ENCODE data around the gene IL23R.

The IL23R gene

DNA sequence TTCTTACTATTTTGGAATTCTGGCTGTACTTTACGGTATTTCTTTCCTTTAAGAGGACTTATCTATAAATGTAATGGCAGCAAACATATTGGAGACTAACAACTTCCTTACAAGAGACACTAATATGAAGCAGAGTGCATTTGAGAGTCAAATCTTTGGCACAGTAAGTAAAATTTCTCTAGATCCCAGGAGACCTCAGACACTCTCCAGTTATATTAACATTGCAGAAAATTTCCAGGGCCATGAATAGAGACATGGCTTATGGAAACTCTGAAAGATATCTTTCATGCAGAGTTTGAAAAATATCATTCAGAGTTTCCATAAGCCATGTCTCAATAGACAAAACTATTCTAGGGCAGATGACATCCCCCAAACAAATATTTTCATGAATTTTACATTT, 51.2 kb downstream of the IL23R start:
- no peaks in the 10 kb centered on the region for H3K27me3 ChIP-seq (ENCODE audit: control insufficient read depth, insufficient read depth, low read length)
- H3K9me3 ChIP-seq (replicated peaks; ENCODE audit: low read length) = no peaks in the 10 kb centered on the region
- no peak overlapping the region for H3K9ac ChIP-seq (ENCODE audit: low read depth, low read length)
- H3K4me2 ChIP-seq (ENCODE audit: low read length) = no peak overlapping the region
- H3K36me3 ChIP-seq (ENCODE audit: insufficient read depth, low read length) = no peaks in the 10 kb centered on the region
- H3K4me3 ChIP-seq (ENCODE audit: low read length) = no peak overlapping the region
- H3K4me1 ChIP-seq (ENCODE audit: control insufficient read depth, insufficient read depth, low read length) = no peaks in the 10 kb centered on the region

DNA sequence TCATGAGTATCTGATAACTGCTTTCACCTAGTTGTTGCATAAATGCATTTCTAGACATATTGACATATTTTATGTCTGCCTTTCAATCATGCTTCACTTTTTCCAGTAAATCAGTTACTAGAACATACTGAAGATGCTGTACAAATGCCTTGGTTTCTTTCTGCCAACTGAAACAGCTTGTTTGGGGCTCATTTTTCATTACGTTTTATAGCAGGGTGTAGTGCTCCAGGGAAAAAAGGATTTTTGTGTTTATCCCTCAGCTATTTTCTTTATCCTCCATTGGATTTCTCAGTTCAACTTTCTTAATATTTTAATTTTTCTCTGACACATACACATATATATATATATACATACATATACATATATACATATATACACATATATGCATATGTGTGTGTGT, 51.7 kb downstream of the IL23R start:
- Histone ChIP-seq H3K9me3 (replicated peaks; ENCODE audit: low read length) (no peaks in the 10 kb centered on the region), H3K4me2 (ENCODE audit: low read length) (no peak overlapping the region), H3K27me3 (ENCODE audit: control insufficient read depth, insufficient read depth, low read length) (no peaks in the 10 kb centered on the region), H3K36me3 (ENCODE audit: insufficient read depth, low read length) (no peaks in the 10 kb centered on the region), H3K4me3 (ENCODE audit: low read length) (no peak overlapping the region), H3K9ac (ENCODE audit: low read depth, low read length) (no peak overlapping the region), H3K4me1 (ENCODE audit: control insufficient read depth, insufficient read depth, low read length) (no peaks in the 10 kb centered on the region)

DNA sequence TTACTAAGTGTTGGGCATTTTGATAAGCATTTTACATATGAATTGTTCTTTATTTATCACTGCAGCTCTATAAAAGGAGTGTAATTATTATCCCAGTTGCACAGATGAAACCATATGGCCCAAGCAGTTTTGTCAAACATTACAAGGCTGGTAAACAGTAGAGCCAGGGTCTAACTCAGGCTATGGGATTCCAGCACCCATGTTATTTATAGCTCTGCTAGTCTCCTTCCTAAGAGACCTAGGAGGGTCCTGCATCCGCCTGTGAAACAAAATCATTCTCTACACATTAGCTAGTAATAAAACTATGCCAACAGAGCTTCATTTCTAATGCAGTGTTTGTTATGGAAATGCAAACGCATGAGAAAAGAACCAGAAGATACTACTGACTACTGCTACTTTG, 58.6 kb downstream of the IL23R start:
- peaks cover 25% of the 10 kb centered on the region for H3K27me3 ChIP-seq (ENCODE audit: control insufficient read depth, insufficient read depth, low read length)
- H3K4me1 ChIP-seq (ENCODE audit: control insufficient read depth, insufficient read depth, low read length) = no peaks in the 10 kb centered on the region
- no peak overlapping the region for H3K4me2 ChIP-seq (ENCODE audit: low read length)
- H3K9me3 ChIP-seq (replicated peaks; ENCODE audit: low read length) = no peaks in the 10 kb centered on the region
- H3K4me3 ChIP-seq (ENCODE audit: low read length) = no peak overlapping the region
- no peaks in the 10 kb centered on the region for H3K36me3 ChIP-seq (ENCODE audit: insufficient read depth, low read length)
- H3K9ac ChIP-seq (ENCODE audit: low read depth, low read length) = no peak overlapping the region

DNA sequence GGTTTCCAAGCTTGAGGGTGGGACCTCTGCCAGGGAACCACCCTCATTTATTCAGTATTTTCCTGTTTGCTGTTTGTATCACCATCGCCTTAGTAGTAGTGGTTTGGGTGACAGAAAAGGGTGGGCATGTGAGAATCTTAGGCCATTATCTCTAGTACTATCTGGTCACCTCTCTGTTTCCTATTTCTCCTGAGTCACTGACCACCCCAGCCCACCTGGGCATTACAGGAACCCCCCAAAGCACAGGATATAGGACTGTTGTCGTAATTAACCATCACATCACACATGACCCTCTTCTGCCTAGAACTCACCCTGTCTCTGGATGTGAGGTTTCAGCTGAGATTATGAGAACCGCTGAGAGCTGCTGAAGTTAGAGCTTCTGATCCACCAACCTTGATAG, 60.4 kb downstream of the IL23R start:
- peaks cover 33% of the 10 kb centered on the region for H3K27me3 ChIP-seq (ENCODE audit: control insufficient read depth, insufficient read depth, low read length)
- H3K9me3 ChIP-seq (replicated peaks; ENCODE audit: low read length) = no peaks in the 10 kb centered on the region

DNA sequence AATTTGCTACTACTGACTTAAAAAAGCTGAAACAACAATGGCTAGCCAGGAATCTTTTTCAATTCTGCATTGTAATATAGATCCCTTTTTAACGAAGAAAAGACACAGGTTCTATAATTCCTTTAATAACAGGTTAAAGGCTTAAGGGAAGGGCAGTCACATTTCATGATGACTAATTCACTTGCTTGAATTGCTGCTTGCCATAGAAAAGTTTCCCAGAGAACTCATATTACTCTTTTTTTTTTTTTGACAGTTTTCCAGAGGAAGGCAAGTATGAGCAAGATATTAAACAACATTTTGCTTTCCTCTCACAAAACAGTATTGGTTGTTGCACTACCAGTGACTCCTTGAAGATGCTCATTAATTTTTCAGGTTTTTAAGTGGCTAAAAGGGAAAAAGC, 60.9 kb downstream of the IL23R start:
- H3K4me3 ChIP-seq (ENCODE audit: low read length) = no peak overlapping the region
- no peaks in the 10 kb centered on the region for H3K9me3 ChIP-seq (replicated peaks; ENCODE audit: low read length)
- no peaks in the 10 kb centered on the region for H3K4me1 ChIP-seq (ENCODE audit: control insufficient read depth, insufficient read depth, low read length)
- H3K36me3 ChIP-seq (ENCODE audit: insufficient read depth, low read length) = no peaks in the 10 kb centered on the region
- H3K9ac ChIP-seq (ENCODE audit: low read depth, low read length) = no peak overlapping the region
- peaks cover 33% of the 10 kb centered on the region for H3K27me3 ChIP-seq (ENCODE audit: control insufficient read depth, insufficient read depth, low read length)
- no peak overlapping the region for H3K4me2 ChIP-seq (ENCODE audit: low read length)

More for the DNA sequence above, 60.4 kb downstream of the IL23R start:
- H3K4me3 ChIP-seq (ENCODE audit: low read length) = no peak overlapping the region
- no peak overlapping the region for H3K4me2 ChIP-seq (ENCODE audit: low read length)
- H3K36me3 ChIP-seq (ENCODE audit: insufficient read depth, low read length) = no peaks in the 10 kb centered on the region
- no peak overlapping the region for H3K9ac ChIP-seq (ENCODE audit: low read depth, low read length)
- H3K4me1 ChIP-seq (ENCODE audit: control insufficient read depth, insufficient read depth, low read length) = no peaks in the 10 kb centered on the region

DNA sequence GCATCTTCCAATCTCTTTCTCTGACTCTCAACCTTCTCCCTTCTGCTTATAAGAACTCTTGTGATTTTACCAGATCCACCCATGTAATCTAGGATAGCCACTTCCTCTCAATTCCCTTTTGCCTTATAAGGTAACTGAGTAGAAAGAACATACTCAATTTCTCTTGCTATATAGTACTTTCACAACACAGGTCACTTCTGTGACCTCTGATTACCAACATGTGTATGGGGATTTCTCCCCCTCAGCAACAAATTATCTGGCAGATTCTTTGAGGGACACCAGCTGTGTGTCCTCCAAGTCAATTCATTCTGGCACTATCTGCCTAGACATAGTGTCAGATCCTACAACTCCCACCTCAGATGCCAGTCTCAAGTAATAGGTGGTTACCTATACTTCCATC, 62.5 kb downstream of the IL23R start:
- no peak overlapping the region for H3K4me3 ChIP-seq (ENCODE audit: low read length)

DNA sequence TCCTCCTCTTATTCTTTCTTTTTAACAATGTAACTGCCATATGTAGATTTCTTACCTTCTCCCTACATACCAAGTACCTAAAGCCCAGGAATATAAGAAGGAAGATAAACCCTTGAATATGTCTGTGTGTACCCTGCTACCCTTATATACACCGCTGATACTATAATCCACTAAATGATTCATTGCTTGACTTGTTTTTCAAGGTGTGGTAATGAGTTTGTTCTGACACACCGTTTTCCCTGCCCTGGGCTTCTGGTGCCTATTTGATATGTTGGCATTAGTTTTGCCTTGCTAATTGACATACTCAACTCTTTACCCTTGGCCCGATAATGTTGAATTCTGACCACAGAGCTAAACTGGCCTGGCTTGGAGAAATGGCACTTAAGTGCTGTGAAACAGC, 64.3 kb downstream of the IL23R start:
- no peaks in the 10 kb centered on the region for H3K4me1 ChIP-seq (ENCODE audit: control insufficient read depth, insufficient read depth, low read length)
- H3K9me3 ChIP-seq (replicated peaks; ENCODE audit: low read length) = no peaks in the 10 kb centered on the region
- H3K4me2 ChIP-seq (ENCODE audit: low read length) = no peak overlapping the region
- no peaks in the 10 kb centered on the region for H3K36me3 ChIP-seq (ENCODE audit: insufficient read depth, low read length)
- no peak overlapping the region for H3K4me3 ChIP-seq (ENCODE audit: low read length)
- no peak overlapping the region for H3K9ac ChIP-seq (ENCODE audit: low read depth, low read length)
- H3K27me3 ChIP-seq (ENCODE audit: control insufficient read depth, insufficient read depth, low read length) = peaks cover 24% of the 10 kb centered on the region

More for the DNA sequence above, 62.5 kb downstream of the IL23R start:
- Histone ChIP-seq H3K27me3 (ENCODE audit: control insufficient read depth, insufficient read depth, low read length) (peaks cover 33% of the 10 kb centered on the region), H3K9ac (ENCODE audit: low read depth, low read length) (no peak overlapping the region), H3K4me2 (ENCODE audit: low read length) (no peak overlapping the region), H3K36me3 (ENCODE audit: insufficient read depth, low read length) (no peaks in the 10 kb centered on the region), H3K4me1 (ENCODE audit: control insufficient read depth, insufficient read depth, low read length) (no peaks in the 10 kb centered on the region), H3K9me3 (replicated peaks; ENCODE audit: low read length) (no peaks in the 10 kb centered on the region)

DNA sequence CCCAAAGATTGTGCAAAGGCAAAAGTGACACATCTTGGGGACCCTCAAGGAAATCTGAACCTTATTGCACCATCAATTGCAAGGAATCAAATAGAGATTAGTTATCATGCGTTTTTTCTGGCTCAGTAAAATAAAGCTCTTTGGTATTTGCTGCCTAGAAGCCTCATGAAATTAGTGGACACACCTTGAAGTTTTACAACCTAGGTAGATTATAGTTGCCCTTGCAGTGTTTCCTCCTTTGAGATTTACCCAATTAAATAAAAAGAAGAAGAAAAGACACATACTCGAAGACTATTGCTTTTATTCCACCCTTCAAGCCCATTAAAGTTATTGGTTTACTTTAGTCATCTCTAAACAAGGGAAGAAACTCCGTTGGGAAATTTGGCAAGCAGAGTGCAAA, 70.0 kb downstream of the IL23R start:
- peaks cover 23% of the 10 kb centered on the region for H3K27me3 ChIP-seq (ENCODE audit: control insufficient read depth, insufficient read depth, low read length)
- H3K4me3 ChIP-seq (ENCODE audit: low read length) = no peak overlapping the region
- no peaks in the 10 kb centered on the region for H3K4me1 ChIP-seq (ENCODE audit: control insufficient read depth, insufficient read depth, low read length)
- no peak overlapping the region for H3K4me2 ChIP-seq (ENCODE audit: low read length)
- H3K9ac ChIP-seq (ENCODE audit: low read depth, low read length) = no peak overlapping the region
- H3K36me3 ChIP-seq (ENCODE audit: insufficient read depth, low read length) = no peaks in the 10 kb centered on the region
- no peaks in the 10 kb centered on the region for H3K9me3 ChIP-seq (replicated peaks; ENCODE audit: low read length)

DNA sequence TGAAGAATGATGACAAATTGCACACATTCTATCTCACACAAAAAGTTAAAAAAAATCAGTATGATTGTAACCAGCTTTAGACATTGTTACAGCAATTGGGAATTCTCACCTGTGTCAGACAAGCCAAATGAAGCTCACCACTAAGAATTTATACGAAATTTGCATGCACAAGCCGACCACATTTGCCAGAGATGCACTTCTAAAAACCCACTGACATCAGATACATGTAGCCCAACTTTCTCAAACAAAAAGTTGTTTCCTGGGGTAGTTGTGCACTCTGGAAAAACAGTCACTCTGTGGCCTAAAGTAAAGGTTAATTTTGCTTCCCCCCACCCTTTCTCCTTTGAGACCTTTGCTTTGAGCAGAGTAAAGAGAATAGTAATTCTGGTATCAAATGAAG, 73.5 kb downstream of the IL23R start:
- peaks cover 23% of the 10 kb centered on the region for H3K27me3 ChIP-seq (ENCODE audit: control insufficient read depth, insufficient read depth, low read length)
- no peaks in the 10 kb centered on the region for H3K36me3 ChIP-seq (ENCODE audit: insufficient read depth, low read length)
- no peak overlapping the region for H3K9ac ChIP-seq (ENCODE audit: low read depth, low read length)
- no peak overlapping the region for H3K4me2 ChIP-seq (ENCODE audit: low read length)
- H3K4me3 ChIP-seq (ENCODE audit: low read length) = no peak overlapping the region
- H3K4me1 ChIP-seq (ENCODE audit: control insufficient read depth, insufficient read depth, low read length) = no peaks in the 10 kb centered on the region
- no peaks in the 10 kb centered on the region for H3K9me3 ChIP-seq (replicated peaks; ENCODE audit: low read length)

DNA sequence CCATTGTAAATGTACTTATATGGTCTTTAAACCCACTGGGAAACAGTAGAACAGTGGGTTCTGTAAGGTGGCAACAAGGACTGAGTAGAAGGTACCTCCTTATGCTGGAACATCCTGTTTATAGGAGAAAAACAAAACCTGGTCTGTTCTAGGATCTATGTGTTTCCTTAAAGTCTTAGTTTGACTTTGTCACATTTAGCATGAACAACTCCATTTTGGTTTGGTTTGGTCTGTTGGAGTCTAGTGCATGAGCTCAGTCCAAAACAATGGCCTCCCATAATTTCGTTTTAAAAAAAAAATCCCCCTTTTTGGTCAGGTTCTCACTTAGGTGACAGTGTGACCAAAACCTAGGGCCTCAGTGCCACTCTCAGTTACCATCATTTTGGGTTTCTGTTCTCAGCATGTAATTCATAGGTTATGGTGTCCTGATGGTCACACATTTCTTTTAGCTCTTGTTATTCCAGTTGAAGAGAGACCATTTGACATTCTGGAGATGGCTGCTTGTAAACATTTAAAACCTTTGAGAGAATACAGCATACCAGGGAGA, 75.0 kb downstream of the IL23R start:
- H3K9me3 ChIP-seq (replicated peaks; ENCODE audit: low read length) = no peaks in the 10 kb centered on the region
- no peaks in the 10 kb centered on the region for H3K4me1 ChIP-seq (ENCODE audit: control insufficient read depth, insufficient read depth, low read length)
- peaks cover 17% of the 10 kb centered on the region for H3K27me3 ChIP-seq (ENCODE audit: control insufficient read depth, insufficient read depth, low read length)
- no peak overlapping the region for H3K4me2 ChIP-seq (ENCODE audit: low read length)
- H3K36me3 ChIP-seq (ENCODE audit: insufficient read depth, low read length) = no peaks in the 10 kb centered on the region
- H3K9ac ChIP-seq (ENCODE audit: low read depth, low read length) = no peak overlapping the region
- no peak overlapping the region for H3K4me3 ChIP-seq (ENCODE audit: low read length)

DNA sequence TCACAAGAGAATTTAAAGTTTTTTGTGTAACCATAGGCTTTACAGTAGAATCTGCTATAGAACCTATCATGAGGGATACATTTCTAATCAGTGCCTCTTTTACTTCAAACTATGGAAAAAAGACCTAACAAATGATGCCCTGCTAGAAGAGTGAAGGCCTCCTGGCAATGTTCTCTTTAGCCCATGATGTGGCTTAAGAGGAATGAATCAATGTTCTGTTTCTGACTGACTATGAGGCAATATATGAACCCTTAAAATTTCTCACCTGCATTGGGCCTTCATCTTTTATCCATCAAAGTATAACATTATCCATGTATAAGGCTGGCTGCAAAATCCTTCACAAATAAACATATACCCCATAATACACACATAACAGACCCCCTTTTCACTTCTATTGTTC, 75.8 kb downstream of the IL23R start:
- no peak overlapping the region for H3K4me3 ChIP-seq (ENCODE audit: low read length)
- no peaks in the 10 kb centered on the region for H3K36me3 ChIP-seq (ENCODE audit: insufficient read depth, low read length)
- no peaks in the 10 kb centered on the region for H3K9me3 ChIP-seq (replicated peaks; ENCODE audit: low read length)
- no peaks in the 10 kb centered on the region for H3K4me1 ChIP-seq (ENCODE audit: control insufficient read depth, insufficient read depth, low read length)
- peaks cover 13% of the 10 kb centered on the region for H3K27me3 ChIP-seq (ENCODE audit: control insufficient read depth, insufficient read depth, low read length)
- H3K9ac ChIP-seq (ENCODE audit: low read depth, low read length) = no peak overlapping the region
- no peak overlapping the region for H3K4me2 ChIP-seq (ENCODE audit: low read length)

DNA sequence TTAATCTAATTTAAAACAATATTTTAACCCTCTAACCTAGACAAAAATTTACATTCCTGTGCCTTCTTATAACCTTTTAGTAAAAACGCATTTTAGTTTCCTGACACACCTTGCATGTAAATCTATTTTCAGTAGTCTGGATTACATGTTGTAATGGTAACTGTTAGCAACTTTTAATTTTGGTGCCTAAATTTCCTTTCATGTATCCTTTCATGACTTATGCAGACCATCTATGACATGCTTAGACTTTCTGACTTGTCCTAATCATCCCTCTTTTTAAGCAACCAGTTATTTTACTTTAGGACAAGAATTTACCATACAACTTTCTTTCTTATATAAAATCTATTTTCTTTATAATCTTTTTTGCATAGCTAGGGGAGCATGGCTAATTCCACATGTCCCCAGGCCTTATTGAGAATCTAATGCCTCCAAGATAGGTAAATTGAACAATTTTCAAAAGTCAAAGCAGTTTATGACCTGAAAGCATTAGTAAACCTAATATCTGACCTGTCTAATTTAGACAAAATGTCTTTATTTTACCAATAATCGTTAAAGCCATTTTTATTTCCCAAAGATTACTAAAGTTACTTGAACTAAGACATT, 83.9 kb downstream of the IL23R start:
- no peaks in the 10 kb centered on the region for H3K36me3 ChIP-seq (ENCODE audit: insufficient read depth, low read length)
- no peak overlapping the region for H3K4me2 ChIP-seq (ENCODE audit: low read length)
- no peak overlapping the region for H3K9ac ChIP-seq (ENCODE audit: low read depth, low read length)
- H3K4me3 ChIP-seq (ENCODE audit: low read length) = no peak overlapping the region
- H3K4me1 ChIP-seq (ENCODE audit: control insufficient read depth, insufficient read depth, low read length) = no peaks in the 10 kb centered on the region
- H3K27me3 ChIP-seq (ENCODE audit: control insufficient read depth, insufficient read depth, low read length) = peaks cover under 1% of the 10 kb centered on the region
- H3K9me3 ChIP-seq (replicated peaks; ENCODE audit: low read length) = no peaks in the 10 kb centered on the region

All from skeletal muscle satellite cell (primary cell).